Omental fat pad (tissue), 4 donors: Measurements from ENCODE around the gene ELFN1. TPM values are rescaled to one million over a fixed set of nuclear protein-coding genes. Genes with fewer than 3 reads are reported as not detected.

ENCODE experiments used
- ATAC-seq: fragments of 150-250 bp; one replicate; pipeline ENCODE4 v1.9.1; 2016; ENCODE audit warnings: mild to moderate bottlenecking, moderate library complexity; ENCODE audit not compliant: low FRiP score
- DNase-seq: peaks from one replicate; pipeline ENCODE4 v3.0.0-alpha.2; 2019; ENCODE audit warnings: low spot score
- CTCF ChIP-seq, 3 donors: fragments of 450-650 bp; IDR thresholded peaks; one replicate each; pipeline ENCODE4 v1.5.1; 2016 to 2017; ENCODE audit warnings: antibody characterized with exemption in 3 of 3, mild to moderate bottlenecking in 3 of 3, moderate library complexity in 2 of 3
- total RNA-seq, 4 donors: library from RNA; depleted of rRNA; stranded (reverse); fragments of >200 nt; gene quantifications; one replicate each; pipeline ENCODE4 v1.1.0, GENCODE V29; 2016

The ELFN1 gene
- total RNA-seq, 4 donors from 2014 or later = 3.8 to 6.0 (median 4.1) TPM

GRCh38 chr7:1733908-1734730, 64.0 kb downstream of the ELFN1 start:
- TF ChIP-seq CTCF (IDR thresholded peaks at IDR 0.05) = no peak
- DNase-seq (no peak), ATAC-seq (no peak)

- no peak for ATAC-seq
- DNase-seq = no peak
- no peak for TF ChIP-seq CTCF (IDR thresholded peaks at IDR 0.05)
Measured at GRCh38 chr7:1735262-1735661, 65.2 kb downstream of the ELFN1 start.

- DNase-seq (no peak), ATAC-seq (no peak)
- no peak for TF ChIP-seq CTCF (IDR thresholded peaks at IDR 0.05)
Measured at GRCh38 chr7:1735806-1736483, 65.9 kb downstream of the ELFN1 start.

- ATAC-seq = no peak
- DNase-seq = no peak
- no peak for TF ChIP-seq CTCF (IDR thresholded peaks at IDR 0.05)
Measured at GRCh38 chr7:1736484-1736817, 66.4 kb downstream of the ELFN1 start.

GRCh38 chr7:1736830-1737229, 66.8 kb downstream of the ELFN1 start:
- TF ChIP-seq CTCF (IDR thresholded peaks at IDR 0.05) = no peak
- ATAC-seq (no peak), DNase-seq (no peak)

GRCh38 chr7:1737523-1737922, 67.4 kb downstream of the ELFN1 start:
- no peak for ATAC-seq
- no peak for TF ChIP-seq CTCF (IDR thresholded peaks at IDR 0.05)
- no peak for DNase-seq

GRCh38 chr7:1737956-1738355, 67.9 kb downstream of the ELFN1 start:
- DNase-seq (no peak), ATAC-seq (no peak)
- TF ChIP-seq CTCF (IDR thresholded peaks at IDR 0.05) = no peak
